Gastroesophageal sphincter (tissue), 3 donors: ENCODE results near the gene PLXNA2.

Experiments used
- EP300 ChIP-seq: sonication (generic); formaldehyde crosslinking; IDR thresholded peaks from one replicate; pipeline ENCODE4 v1.6.1; 2017; ENCODE audit warnings: antibody characterized with exemption, mild to moderate bottlenecking
- POLR2A ChIP-seq, 2 donors: fragments of 450-650 bp; IDR thresholded peaks; one replicate each; pipeline ENCODE4 v1.6.1; 2017; ENCODE audit warnings: antibody characterized with exemption in 2 of 2, mild to moderate bottlenecking in 2 of 2, moderate library complexity in 1 of 2
- POLR2AphosphoS5 ChIP-seq: sonication (generic); formaldehyde crosslinking; IDR thresholded peaks from one replicate; pipeline ENCODE4 v1.6.1; 2017; ENCODE audit warnings: antibody characterized with exemption
- TF ChIP-seq, protein P1 (sequence below), 4 experiments: fragments of 200-600 bp in 2 of 4; fragments of 450-650 bp in 2 of 4; sonication (generic) in 1 of 4; IDR thresholded peaks; one replicate each; pipeline ENCODE4 v1.5.1; 2017 to 2019; ENCODE audit warnings: antibody characterized with exemption in 4 of 4, mild to moderate bottlenecking in 2 of 4, moderate library complexity in 2 of 4

DNA sequence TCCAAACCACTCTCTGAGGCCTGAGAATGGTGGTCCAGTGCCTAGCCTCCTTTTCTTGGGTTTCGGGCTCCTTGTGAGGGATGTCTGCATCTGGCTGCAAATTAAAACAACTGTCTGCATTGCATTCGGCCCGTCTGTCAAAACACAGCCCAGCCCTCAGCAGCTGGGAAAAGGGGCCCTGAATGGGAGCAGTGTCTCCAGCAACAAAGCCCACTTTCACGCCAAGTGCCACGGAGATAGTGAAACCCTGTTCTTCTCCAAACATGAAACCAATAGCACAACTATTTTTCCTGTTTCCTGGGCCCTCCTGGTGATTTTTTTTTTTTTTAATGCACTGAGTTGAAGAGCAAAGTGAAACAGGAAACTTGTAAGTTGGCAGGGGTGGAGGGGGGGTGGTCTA is 138.4 kb downstream of the PLXNA2 start:
- no peak for TF ChIP-seq POLR2A (IDR thresholded peaks at IDR 0.05)
- no peak for TF ChIP-seq POLR2AphosphoS5
- TF ChIP-seq, protein P1, sequence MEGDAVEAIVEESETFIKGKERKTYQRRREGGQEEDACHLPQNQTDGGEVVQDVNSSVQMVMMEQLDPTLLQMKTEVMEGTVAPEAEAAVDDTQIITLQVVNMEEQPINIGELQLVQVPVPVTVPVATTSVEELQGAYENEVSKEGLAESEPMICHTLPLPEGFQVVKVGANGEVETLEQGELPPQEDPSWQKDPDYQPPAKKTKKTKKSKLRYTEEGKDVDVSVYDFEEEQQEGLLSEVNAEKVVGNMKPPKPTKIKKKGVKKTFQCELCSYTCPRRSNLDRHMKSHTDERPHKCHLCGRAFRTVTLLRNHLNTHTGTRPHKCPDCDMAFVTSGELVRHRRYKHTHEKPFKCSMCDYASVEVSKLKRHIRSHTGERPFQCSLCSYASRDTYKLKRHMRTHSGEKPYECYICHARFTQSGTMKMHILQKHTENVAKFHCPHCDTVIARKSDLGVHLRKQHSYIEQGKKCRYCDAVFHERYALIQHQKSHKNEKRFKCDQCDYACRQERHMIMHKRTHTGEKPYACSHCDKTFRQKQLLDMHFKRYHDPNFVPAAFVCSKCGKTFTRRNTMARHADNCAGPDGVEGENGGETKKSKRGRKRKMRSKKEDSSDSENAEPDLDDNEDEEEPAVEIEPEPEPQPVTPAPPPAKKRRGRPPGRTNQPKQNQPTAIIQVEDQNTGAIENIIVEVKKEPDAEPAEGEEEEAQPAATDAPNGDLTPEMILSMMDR (IDR thresholded peaks at IDR 0.05), result no peak
- no peak for TF ChIP-seq EP300
